Right lung (tissue), 5 donors: ENCODE measurements around the gene LHX3. TPM values are rescaled to one million over a fixed set of nuclear protein-coding genes. Genes with fewer than 3 reads are reported as not detected.

Experiments
- DNase-seq, 2 donors: peaks; one replicate each; pipeline ENCODE4 v3.0.0-alpha.2; 2013
- polyA plus RNA-seq, 5 donors: library from polyadenylated mRNA; unstranded; fragments of 120-200 nt; gene quantifications; one replicate each; pipeline versions ENCODE4 v1.2.1 to v1.2.3, GENCODE V29; 2013; ENCODE audit warnings: inconsistent platforms in 1 of 5, low replicate concordance in 1 of 5; ENCODE audit not compliant: insufficient read length in 5 of 5, insufficient read depth in 1 of 5

Gene LHX3
- polyA plus RNA-seq, 5 donors = not detected

GRCh38 chr9:136193127-136193890, 11.6 kb downstream of the LHX3 start:
- no peak for DNase-seq

- DNase-seq = no peak
These were observed 12.4 kb downstream of the LHX3 start for GRCh38 chr9:136192289-136193126.

- DNase-seq = no peak
These were observed 13.0 kb downstream of the LHX3 start for GRCh38 chr9:136191960-136192286.

GRCh38 chr9:136191099-136191959, 13.6 kb downstream of the LHX3 start:
- DNase-seq = no peak

GRCh38 chr9:136190656-136191055, 14.3 kb downstream of the LHX3 start:
- DNase-seq = no peak

GRCh38 chr9:136190237-136190601, 14.7 kb downstream of the LHX3 start:
- DNase-seq = no peak

- no peak for DNase-seq
These were observed 15.3 kb downstream of the LHX3 start for GRCh38 chr9:136189394-136190236.

GRCh38 chr9:136187683-136188586, 17.0 kb downstream of the LHX3 start:
- no peak for DNase-seq

GRCh38 chr9:136187197-136187596, 17.7 kb downstream of the LHX3 start:
- DNase-seq = no peak

- no peak for DNase-seq
These were observed 18.5 kb downstream of the LHX3 start for GRCh38 chr9:136186386-136186785.

- DNase-seq = no peak
These were observed 19.1 kb downstream of the LHX3 start for GRCh38 chr9:136185596-136186366.

- no peak for DNase-seq
These were observed 19.9 kb downstream of the LHX3 start for GRCh38 chr9:136185066-136185465.

GRCh38 chr9:136182850-136183422, 22.0 kb downstream of the LHX3 start:
- DNase-seq = no peak

GRCh38 chr9:136182420-136182787, 22.5 kb downstream of the LHX3 start:
- no peak for DNase-seq

- no peak for DNase-seq
These were observed 23.0 kb downstream of the LHX3 start for GRCh38 chr9:136181784-136182419.

GRCh38 chr9:136180586-136180985, 24.3 kb downstream of the LHX3 start:
- no peak for DNase-seq

- no peak for DNase-seq
These were observed 25.2 kb downstream of the LHX3 start for GRCh38 chr9:136179761-136180160.

- no peak for DNase-seq
These were observed 25.8 kb downstream of the LHX3 start for GRCh38 chr9:136179101-136179616.

GRCh38 chr9:136178773-136179075, 26.2 kb downstream of the LHX3 start:
- DNase-seq = no peak
